Fibroblast of upper back skin (primary cell): ENCODE results near the gene TMEM45A.
A peak's percentile ranks its signal among the peaks of the same experiment; 100 is the strongest.
"Not testable (repeated sequence)": the region's sequence is repeated elsewhere in the genome, so short reads cannot be mapped to it uniquely, and the experiment has no call there.

ENCODE experiments used
- DNase-seq: peaks from one replicate; pipeline ENCODE4 v3.0.0-alpha.2; 2013

TMEM45A gene

GRCh38 chr3:100578646-100579045 is 86.2 kb downstream of the TMEM45A start:
- DNase-seq: no peak

- DNase-seq: no peak
Observed at GRCh38 chr3:100580147-100580546, 87.7 kb downstream of the TMEM45A start.

GRCh38 chr3:100581650-100582049 is 89.2 kb downstream of the TMEM45A start:
- peak; percentile 30 for DNase-seq

- not testable (repeated sequence) for DNase-seq
Observed at GRCh38 chr3:100582157-100582556, 89.7 kb downstream of the TMEM45A start.

GRCh38 chr3:100584101-100584660 is 91.8 kb downstream of the TMEM45A start:
- no peak for DNase-seq

GRCh38 chr3:100586832-100587231 is 94.4 kb downstream of the TMEM45A start:
- DNase-seq: no peak

- no peak for DNase-seq
Observed at GRCh38 chr3:100588251-100588650, 95.8 kb downstream of the TMEM45A start.

GRCh38 chr3:100590114-100590839 is 97.9 kb downstream of the TMEM45A start:
- DNase-seq: peak; percentile 73

GRCh38 chr3:100590840-100591147 is 98.4 kb downstream of the TMEM45A start:
- DNase-seq: no peak

GRCh38 chr3:100591411-100591810 is 99.0 kb downstream of the TMEM45A start:
- no peak for DNase-seq

- no peak for DNase-seq
Observed at GRCh38 chr3:100600181-100601042, 108.0 kb downstream of the TMEM45A start.

- DNase-seq: peak; percentile 8
Observed at GRCh38 chr3:100602506-100603444, 110.4 kb downstream of the TMEM45A start.

- DNase-seq: peak; percentile 44
Observed at GRCh38 chr3:100603469-100603868, 111.0 kb downstream of the TMEM45A start.

GRCh38 chr3:100605358-100605757 is 112.9 kb downstream of the TMEM45A start:
- no peak for DNase-seq

- DNase-seq: no peak
Observed at GRCh38 chr3:100606894-100607512, 114.6 kb downstream of the TMEM45A start.

- DNase-seq: no peak
Observed at GRCh38 chr3:100609305-100609704, 116.9 kb downstream of the TMEM45A start, which contains the start of gene ADGRG7. Gene ADGRG7 (plus strand): TSS chr3:100609601. CDS start chr3:100609857, 256 bp downstream.

- no peak for DNase-seq
Observed at GRCh38 chr3:100609963-100610362, 117.5 kb downstream of the TMEM45A start.

GRCh38 chr3:100611221-100611620 is 118.8 kb downstream of the TMEM45A start:
- no peak for DNase-seq

GRCh38 chr3:100613721-100614390 is 121.4 kb downstream of the TMEM45A start:
- no peak for DNase-seq

GRCh38 chr3:100614941-100615340 is 122.5 kb downstream of the TMEM45A start:
- no peak for DNase-seq

- peak; percentile 80 for DNase-seq
Observed at GRCh38 chr3:100615684-100616083, 123.3 kb downstream of the TMEM45A start.

- DNase-seq: no peak
Observed at GRCh38 chr3:100621251-100621650, 128.8 kb downstream of the TMEM45A start.
